Activated CD8-positive, alpha-beta T cell treated with anti-CD3 and anti-CD28 coated beads for 36 hours (primary cell): ENCODE results near the gene NDUFS5. TPM values are rescaled to one million over a fixed set of nuclear protein-coding genes. Genes with fewer than 3 reads are reported as not detected.

Experiments used
- ATAC-seq: fragments of 200-7000 bp; cut with Tn5 transposase; one replicate; pipeline ENCODE4 v1.10.0; 2021; ENCODE audit warnings: mild to moderate bottlenecking, moderate library complexity
- CTCF ChIA-PET: fragments of 350-600 bp; sonication (Branson Sonifier 250); formaldehyde crosslinking; loops from one replicate; lab custom pipeline; 2021; ENCODE audit warnings: antibody characterized with exemption; lab: Charles Lee
- POLR2A ChIA-PET: fragments of 350-600 bp; sonication (Branson Sonifier 250); formaldehyde crosslinking; loops from one replicate; lab custom pipeline; 2021; ENCODE audit warnings: antibody characterized with exemption; lab: Charles Lee
- DNase-seq: peaks from one replicate; pipeline ENCODE4 v3.0.0-alpha.2; 2020
- H3K27ac Mint-ChIP-seq: one replicate; pipeline ENCODE4 v1.8.0; 2021; ENCODE audit warnings: mild to moderate bottlenecking, mixed read lengths
- H3K27me3 Mint-ChIP-seq: one replicate; pipeline ENCODE4 v1.8.0; 2021; ENCODE audit warnings: mixed read lengths
- H3K36me3 Mint-ChIP-seq: one replicate; pipeline ENCODE4 v1.8.0; 2021; ENCODE audit warnings: low read depth, mixed read lengths
- H3K4me1 Mint-ChIP-seq: one replicate; pipeline ENCODE4 v1.8.0; 2021; ENCODE audit warnings: low read depth, mixed read lengths
- H3K4me3 Mint-ChIP-seq: one replicate; pipeline ENCODE4 v1.8.0; 2021; ENCODE audit warnings: mild to moderate bottlenecking, moderate library complexity, mixed read lengths
- H3K9me3 Mint-ChIP-seq: one replicate; pipeline ENCODE4 v1.8.0; 2021; ENCODE audit warnings: mixed read lengths
- intact Hi-C: fragments of 100-400 bp; cut with micrococcal nuclease; formaldehyde crosslinking; loops from one replicate; pipeline ENCODE4 v1.10.0; 2022
- total RNA-seq, 2 experiments: library from RNA; stranded (reverse); gene quantifications; one replicate each; pipeline ENCODE4 v1.2.3, GENCODE V29; 2021
- TF ChIP-seq, protein P1 (sequence below): fragments of 200-600 bp; IDR thresholded peaks from one replicate; pipeline ENCODE4 v1.8.0; 2022; ENCODE audit warnings: antibody characterized with exemption, mild to moderate bottlenecking

Gene NDUFS5
- total RNA-seq, 2 experiments from 2014 or later, result 153 to 178 TPM

- TF ChIP-seq, protein P1, sequence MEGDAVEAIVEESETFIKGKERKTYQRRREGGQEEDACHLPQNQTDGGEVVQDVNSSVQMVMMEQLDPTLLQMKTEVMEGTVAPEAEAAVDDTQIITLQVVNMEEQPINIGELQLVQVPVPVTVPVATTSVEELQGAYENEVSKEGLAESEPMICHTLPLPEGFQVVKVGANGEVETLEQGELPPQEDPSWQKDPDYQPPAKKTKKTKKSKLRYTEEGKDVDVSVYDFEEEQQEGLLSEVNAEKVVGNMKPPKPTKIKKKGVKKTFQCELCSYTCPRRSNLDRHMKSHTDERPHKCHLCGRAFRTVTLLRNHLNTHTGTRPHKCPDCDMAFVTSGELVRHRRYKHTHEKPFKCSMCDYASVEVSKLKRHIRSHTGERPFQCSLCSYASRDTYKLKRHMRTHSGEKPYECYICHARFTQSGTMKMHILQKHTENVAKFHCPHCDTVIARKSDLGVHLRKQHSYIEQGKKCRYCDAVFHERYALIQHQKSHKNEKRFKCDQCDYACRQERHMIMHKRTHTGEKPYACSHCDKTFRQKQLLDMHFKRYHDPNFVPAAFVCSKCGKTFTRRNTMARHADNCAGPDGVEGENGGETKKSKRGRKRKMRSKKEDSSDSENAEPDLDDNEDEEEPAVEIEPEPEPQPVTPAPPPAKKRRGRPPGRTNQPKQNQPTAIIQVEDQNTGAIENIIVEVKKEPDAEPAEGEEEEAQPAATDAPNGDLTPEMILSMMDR, result no peak
- ATAC-seq (no peak), DNase-seq (no peak)
- POLR2A ChIA-PET, result no interaction called here
- Mint-ChIP-seq H3K36me3 (no peaks in the 10 kb centered on the region), H3K9me3 (no peaks in the 10 kb centered on the region), H3K4me1 (peaks cover 4% of the 10 kb centered on the region), H3K4me3 (no peak overlapping the region), H3K27ac (no peak overlapping the region), H3K27me3 (peaks cover 20% of the 10 kb centered on the region)
- intact Hi-C loops, result no loop called here
- CTCF ChIA-PET, result interaction anchor here (1.3 kb wide), 1 partner anchor 15 kb away, joined by 4 read pairs; no protein-coding TSS in a partner anchor
Observed at GRCh38 chr1:39084191-39084590, 58.0 kb downstream of the NDUFS5 start.

Other genes with a start within 250 kb of the NDUFS5 start
- gene RRAGC, start 166.6 kb upstream of the NDUFS5 start, total RNA-seq, result 1 to 10 TPM; 8.2 to 9.1 TPM
- gene MYCBP, start 153.0 kb upstream of the NDUFS5 start, total RNA-seq, result 10 to 100 TPM; 45.6 to 46.4 TPM
- not detected for gene GJA9, start 144.8 kb upstream of the NDUFS5 start, total RNA-seq
- gene RHBDL2, start 84.5 kb upstream of the NDUFS5 start, total RNA-seq, result not detected
- gene AKIRIN1, start 35.1 kb upstream of the NDUFS5 start, total RNA-seq, result 10 to 100 TPM; 57.8 to 59.4 TPM
- 100 to 1,000 TPM; 201 to 215 TPM for gene MACF1, start 178.3 kb downstream of the NDUFS5 start, total RNA-seq